IPS-15b (cell line): Measurements from ENCODE around the gene FAM13B.
"Not testable (repeated sequence)": the region's sequence is repeated elsewhere in the genome, so short reads cannot be mapped to it uniquely, and the experiment has no call there.

Experiments used
- H3K27me3 ChIP-seq: one replicate; pipeline ENCODE4 v1.6.1; 2013; ENCODE audit warnings: low read length; ENCODE audit not compliant: control insufficient read depth, insufficient read depth
- H3K36me3 ChIP-seq: one replicate; pipeline ENCODE4 v1.6.1; 2013; ENCODE audit warnings: low read length; ENCODE audit not compliant: control insufficient read depth, insufficient read depth
- H3K4me1 ChIP-seq: one replicate; pipeline ENCODE4 v1.6.1; 2013; ENCODE audit warnings: mild to moderate bottlenecking, low read length; ENCODE audit not compliant: control insufficient read depth, insufficient read depth
- H3K4me3 ChIP-seq: one replicate; pipeline ENCODE4 v1.5.1; 2013; ENCODE audit warnings: low read depth, low read length
- H3K9ac ChIP-seq: one replicate; pipeline ENCODE4 v1.6.1; 2013; ENCODE audit warnings: low read depth, mild to moderate bottlenecking, low read length
- H3K9me3 ChIP-seq: one replicate; pipeline ENCODE4 v1.6.1; 2013; ENCODE audit warnings: mild to moderate bottlenecking, low read length; ENCODE audit not compliant: control insufficient read depth, insufficient read depth

Gene FAM13B

DNA sequence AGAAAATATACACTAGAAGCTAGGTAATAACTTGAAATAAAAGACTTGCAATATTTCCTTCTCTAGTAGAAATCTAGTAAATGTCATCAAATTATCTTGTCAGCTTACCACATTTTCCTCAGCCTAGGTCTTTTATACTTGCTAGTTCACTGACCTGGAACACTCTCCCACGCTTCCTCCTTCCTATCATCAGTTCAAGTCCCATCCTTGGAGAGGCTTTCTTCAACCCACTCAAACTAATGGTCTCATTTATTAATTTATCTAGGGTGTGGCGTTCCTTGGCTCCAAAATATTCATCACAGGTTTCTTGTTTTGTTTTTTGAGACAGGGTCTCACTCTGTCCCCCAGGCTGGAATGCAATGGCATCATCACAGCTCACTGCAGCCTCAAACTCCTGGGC is 2.9 kb downstream of the FAM13B start:
- peaks cover 5% of the 10 kb centered on the region for H3K4me1 ChIP-seq
- no peaks in the 10 kb centered on the region for H3K36me3 ChIP-seq
- no peaks in the 10 kb centered on the region for H3K27me3 ChIP-seq
- H3K9ac ChIP-seq: no peak overlapping the region
- H3K9me3 ChIP-seq: no peaks in the 10 kb centered on the region
- no peak overlapping the region for H3K4me3 ChIP-seq

DNA sequence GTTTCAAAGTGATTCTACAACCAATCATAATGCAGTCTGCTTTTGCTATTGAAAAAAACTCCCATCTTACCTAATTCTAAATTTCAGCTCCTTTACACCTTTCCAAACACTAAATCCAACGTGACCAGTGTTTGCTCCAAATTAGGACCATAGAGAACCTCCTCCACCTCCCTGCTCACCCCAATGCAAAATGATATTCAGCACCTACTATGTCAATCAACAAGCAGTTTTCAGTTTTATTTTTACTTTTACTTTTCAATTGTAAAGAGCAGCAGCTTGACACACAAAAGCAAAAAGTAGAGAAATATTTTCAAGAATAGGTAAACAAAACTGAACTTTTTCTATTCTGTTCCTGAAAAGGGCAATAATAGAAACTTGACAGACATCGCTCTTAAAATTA is 3.4 kb downstream of the FAM13B start:
- H3K4me3 ChIP-seq: no peak overlapping the region
- H3K4me1 ChIP-seq: peaks cover 5% of the 10 kb centered on the region
- no peak overlapping the region for H3K9ac ChIP-seq
- no peaks in the 10 kb centered on the region for H3K9me3 ChIP-seq
- H3K36me3 ChIP-seq: no peaks in the 10 kb centered on the region
- no peaks in the 10 kb centered on the region for H3K27me3 ChIP-seq

DNA sequence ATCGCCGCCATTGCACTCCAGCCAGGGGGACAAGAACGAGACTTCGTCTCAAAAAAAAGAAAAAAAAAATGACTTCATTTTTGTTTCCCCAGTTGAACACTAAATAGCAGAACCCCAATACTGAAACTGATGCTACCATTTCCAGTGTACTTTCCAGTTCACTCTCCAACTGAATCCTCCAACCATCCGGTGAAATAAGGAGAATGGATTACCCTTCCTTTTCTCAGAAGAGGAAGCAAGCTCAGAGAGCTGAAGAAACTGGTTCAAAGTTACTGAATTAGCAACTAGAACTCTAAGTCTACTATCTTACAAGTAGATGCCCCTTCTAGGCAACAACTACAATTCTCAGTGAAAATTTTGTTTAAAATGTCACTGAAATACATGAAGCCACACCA is 3.9 kb downstream of the FAM13B start:
- no peaks in the 10 kb centered on the region for H3K9me3 ChIP-seq
- no peaks in the 10 kb centered on the region for H3K27me3 ChIP-seq
- H3K36me3 ChIP-seq: no peaks in the 10 kb centered on the region
- H3K4me3 ChIP-seq: no peak overlapping the region
- no peak overlapping the region for H3K9ac ChIP-seq
- H3K4me1 ChIP-seq: peaks cover 5% of the 10 kb centered on the region

DNA sequence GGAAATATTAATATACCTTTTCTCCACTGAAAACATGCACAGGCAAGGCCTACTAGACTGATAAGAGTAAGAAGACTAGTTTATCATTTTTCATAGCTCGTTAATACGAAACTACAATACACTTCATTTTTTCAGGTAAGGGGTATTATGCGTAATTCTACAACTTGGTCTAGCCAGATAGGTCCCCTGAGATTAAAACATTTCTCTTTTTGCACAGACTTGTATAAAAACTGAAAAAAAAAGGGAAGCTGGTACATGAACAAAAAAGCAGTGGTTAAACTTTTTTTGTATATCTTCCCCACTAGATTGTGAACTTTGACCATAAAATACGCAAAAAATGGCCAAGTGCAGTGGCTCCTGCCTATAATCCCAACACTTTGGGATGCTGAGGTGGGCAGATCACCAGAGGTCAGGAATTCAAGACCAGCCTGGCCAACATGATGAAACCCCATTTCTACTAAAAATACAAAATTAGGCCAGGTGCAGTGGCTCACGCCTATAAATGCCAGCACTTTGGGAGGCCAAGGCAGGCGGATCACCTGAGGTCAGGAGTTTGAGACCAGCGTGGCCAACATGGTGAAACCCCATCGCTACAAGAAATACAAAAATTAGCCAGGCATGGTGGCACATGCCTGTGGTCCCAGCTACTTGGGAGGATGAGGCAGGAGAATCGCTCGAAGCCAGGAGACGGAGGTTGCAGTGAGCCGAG is 4.5 kb downstream of the FAM13B start:
- H3K27me3 ChIP-seq, H3K9ac ChIP-seq, H3K36me3 ChIP-seq, H3K4me1 ChIP-seq, H3K9me3 ChIP-seq, H3K4me3 ChIP-seq: not testable (repeated sequence)

DNA sequence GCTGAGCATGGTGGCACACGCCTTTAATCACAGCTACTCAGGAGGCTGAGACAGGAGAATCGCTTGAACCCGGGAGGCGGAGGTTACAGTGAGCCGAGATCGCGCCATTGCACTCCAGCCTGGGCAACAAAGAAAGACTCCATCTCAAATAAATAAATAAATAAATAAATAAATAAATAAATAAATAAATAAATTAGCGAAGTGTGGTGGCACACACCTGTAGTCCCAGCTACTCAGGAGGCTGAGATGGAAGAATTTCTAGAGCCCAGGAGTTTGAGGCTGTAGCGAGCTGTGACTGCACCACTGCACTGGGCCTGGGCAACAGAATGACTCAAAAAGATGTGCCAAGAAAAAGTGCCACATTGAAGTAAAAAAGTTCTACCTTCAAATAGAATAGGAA is 6.1 kb downstream of the FAM13B start:
- H3K27me3 ChIP-seq, H3K9me3 ChIP-seq, H3K4me3 ChIP-seq, H3K9ac ChIP-seq, H3K36me3 ChIP-seq, H3K4me1 ChIP-seq: not testable (repeated sequence)

DNA sequence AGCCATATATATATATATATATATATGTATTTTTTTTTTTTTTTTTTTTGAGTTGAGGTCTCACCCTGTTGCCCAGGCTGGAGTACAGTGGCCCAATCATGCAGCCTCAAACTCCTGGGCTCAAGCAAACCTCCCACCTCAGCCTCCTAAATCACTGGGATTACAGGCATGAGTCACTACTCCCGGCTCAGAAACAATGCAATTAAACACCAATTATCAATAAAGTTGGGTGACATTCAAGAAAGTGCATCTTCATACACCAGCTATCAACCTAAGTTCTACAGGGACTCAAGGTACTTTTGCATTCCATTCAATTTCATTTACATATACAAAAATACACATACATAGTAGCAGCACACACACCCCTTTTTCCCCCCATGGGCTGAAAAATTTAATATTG is 7.6 kb downstream of the FAM13B start:
- Histone ChIP-seq H3K27me3 (no peaks in the 10 kb centered on the region), H3K4me3 (no peak overlapping the region), H3K9ac (no peak overlapping the region), H3K4me1 (no peaks in the 10 kb centered on the region), H3K9me3 (no peaks in the 10 kb centered on the region), H3K36me3 (no peaks in the 10 kb centered on the region)

DNA sequence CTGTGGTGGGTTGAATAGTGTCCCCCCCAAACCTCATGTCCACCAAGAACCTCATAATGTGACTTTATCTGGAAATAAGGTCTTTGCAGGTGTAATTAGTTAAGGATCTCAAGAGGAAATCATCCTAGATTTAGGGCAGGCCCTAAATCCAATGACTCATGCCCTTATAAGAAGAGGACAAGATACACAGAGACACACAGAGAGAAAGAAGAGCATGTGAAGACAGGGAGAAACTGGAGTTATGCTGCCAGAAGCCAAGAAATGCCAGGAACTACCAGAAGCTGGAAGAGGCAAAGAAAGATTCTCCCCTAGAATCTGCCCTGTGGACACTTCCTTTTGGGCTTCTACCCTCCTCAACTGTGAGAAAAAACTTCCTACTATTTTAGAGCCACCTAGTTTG is 8.8 kb downstream of the FAM13B start:
- Histone ChIP-seq H3K9ac (no peak overlapping the region), H3K4me3 (no peak overlapping the region), H3K9me3 (no peaks in the 10 kb centered on the region), H3K27me3 (no peaks in the 10 kb centered on the region), H3K36me3 (no peaks in the 10 kb centered on the region), H3K4me1 (no peaks in the 10 kb centered on the region)

DNA sequence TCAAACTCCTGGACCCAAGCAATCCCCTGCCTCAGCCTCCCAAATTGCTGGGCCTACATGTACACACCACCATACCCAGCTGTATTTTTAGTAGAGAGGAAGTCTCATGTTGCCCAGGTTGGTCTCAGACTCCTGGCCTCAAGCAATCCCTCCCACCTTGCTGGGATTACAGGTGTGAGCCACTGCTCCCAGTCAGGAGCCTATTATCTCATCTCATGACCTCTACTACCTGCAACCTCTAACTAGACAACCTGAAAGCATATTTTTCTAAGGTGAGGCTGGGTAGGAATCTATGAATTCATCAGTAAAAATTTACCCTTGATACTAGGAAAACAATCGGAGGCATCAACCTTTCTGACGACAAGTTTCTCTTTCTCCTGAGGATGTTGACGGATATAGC is 10.0 kb downstream of the FAM13B start:
- Histone ChIP-seq H3K4me3 (no peak overlapping the region), H3K27me3 (no peaks in the 10 kb centered on the region)

DNA sequence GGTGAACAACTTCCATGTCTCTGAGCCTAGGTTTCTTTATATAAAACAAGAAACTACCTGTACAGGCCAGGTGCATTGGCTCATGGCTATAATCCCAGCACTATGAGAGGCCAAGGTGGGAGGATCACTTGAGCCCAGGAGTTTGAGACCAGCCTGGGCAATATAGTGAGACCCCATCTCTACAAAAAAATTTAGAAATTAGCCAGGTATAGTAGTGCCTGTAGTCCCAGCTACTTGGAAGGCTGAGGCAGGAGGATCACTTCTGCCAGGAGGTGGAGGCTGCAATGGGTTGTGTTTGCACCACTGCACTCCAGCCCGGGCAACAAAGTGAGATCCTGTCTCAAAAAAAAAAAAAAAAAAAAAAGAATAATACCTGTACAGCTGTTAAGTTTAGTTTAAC is 11.1 kb downstream of the FAM13B start:
- Histone ChIP-seq H3K4me3 (no peak overlapping the region), H3K9me3 (no peaks in the 10 kb centered on the region), H3K27me3 (no peaks in the 10 kb centered on the region), H3K9ac (no peak overlapping the region), H3K4me1 (no peaks in the 10 kb centered on the region), H3K36me3 (no peaks in the 10 kb centered on the region)

More for the DNA sequence above, 10.0 kb downstream of the FAM13B start:
- no peak overlapping the region for H3K9ac ChIP-seq
- H3K4me1 ChIP-seq: no peaks in the 10 kb centered on the region
- H3K36me3 ChIP-seq: no peaks in the 10 kb centered on the region
- no peaks in the 10 kb centered on the region for H3K9me3 ChIP-seq

DNA sequence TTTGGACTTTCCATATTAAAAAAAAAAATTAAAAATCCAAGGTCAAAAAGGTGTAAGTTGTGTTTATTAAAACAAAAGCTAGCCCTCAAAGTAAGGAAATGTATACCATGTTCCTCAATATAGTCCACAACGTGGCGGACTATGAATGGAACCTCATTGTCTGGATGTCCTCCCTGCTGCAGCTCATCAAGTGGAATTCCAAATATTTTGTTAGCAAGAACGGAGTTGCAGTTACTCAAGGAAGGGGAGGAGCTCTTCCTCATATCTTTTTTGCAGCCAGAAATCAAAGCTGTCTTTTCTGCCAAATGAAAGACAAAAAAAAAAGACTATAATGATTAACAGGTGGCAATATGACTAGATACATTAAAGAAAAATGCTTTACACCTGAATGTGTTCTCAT is 14.0 kb downstream of the FAM13B start:
- H3K9me3 ChIP-seq: no peaks in the 10 kb centered on the region
- H3K27me3 ChIP-seq: no peaks in the 10 kb centered on the region
- H3K4me1 ChIP-seq: no peaks in the 10 kb centered on the region
- H3K4me3 ChIP-seq: no peak overlapping the region
- H3K9ac ChIP-seq: no peak overlapping the region
- H3K36me3 ChIP-seq: no peaks in the 10 kb centered on the region

DNA sequence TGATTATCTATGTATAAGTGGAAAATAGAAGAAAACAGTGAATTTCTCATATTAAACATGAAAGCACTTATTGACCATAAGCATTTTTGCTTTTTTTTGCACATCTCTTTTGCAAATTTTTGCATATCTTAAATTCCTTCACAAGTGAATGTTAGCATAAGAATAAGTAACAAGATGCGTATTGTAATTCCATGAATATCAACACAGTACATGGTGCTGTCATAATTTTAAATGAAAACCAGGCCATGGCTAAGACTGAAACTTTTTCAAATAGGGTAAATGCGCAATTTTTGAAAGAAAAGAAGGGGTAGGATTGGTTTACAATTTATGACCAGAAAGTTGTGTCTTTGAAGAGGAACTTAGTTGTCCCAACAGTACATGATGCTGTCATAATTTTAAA is 17.0 kb downstream of the FAM13B start:
- H3K36me3 ChIP-seq: peaks cover 2% of the 10 kb centered on the region

DNA sequence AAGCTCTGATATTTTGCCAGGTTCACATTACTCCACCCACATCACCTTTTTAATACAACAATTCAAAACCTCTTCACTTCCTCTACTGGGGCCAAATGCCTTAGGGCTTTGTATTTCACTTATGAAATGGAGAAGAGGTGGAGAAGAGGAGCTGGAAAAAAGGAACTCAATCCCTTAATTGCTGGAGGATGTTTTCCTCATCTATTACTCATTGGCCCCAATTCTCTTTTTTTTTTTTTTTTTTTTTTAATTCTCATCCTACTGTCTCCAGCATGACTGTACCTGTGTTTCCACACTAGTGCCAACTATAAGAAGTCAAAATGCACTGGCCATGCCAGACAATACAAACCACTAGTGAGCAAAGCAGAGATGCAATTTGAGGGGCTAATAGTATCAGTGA is 20.9 kb downstream of the FAM13B start:
- H3K4me1 ChIP-seq: no peaks in the 10 kb centered on the region
- H3K27me3 ChIP-seq: no peaks in the 10 kb centered on the region
- no peak overlapping the region for H3K4me3 ChIP-seq
- H3K36me3 ChIP-seq: peaks cover 3% of the 10 kb centered on the region
- no peak overlapping the region for H3K9ac ChIP-seq
- no peaks in the 10 kb centered on the region for H3K9me3 ChIP-seq

More for the DNA sequence above, 17.0 kb downstream of the FAM13B start:
- no peaks in the 10 kb centered on the region for H3K27me3 ChIP-seq
- H3K9me3 ChIP-seq: no peaks in the 10 kb centered on the region
- no peak overlapping the region for H3K4me3 ChIP-seq
- H3K9ac ChIP-seq: no peak overlapping the region
- no peaks in the 10 kb centered on the region for H3K4me1 ChIP-seq
